Measurements from ENCODE around the gene PCYT2.
A peak's percentile ranks its signal among the peaks of the same experiment; 100 is the strongest.

PCYT2 gene

GRCh38 chr17:81867991-81868673 lies 43.1 kb downstream of the PCYT2 start:
- no peak for DNase-seq

GRCh38 chr17:81867170-81867990 lies 43.8 kb downstream of the PCYT2 start:
- DNase-seq = no peak

- no peak for DNase-seq
Observed at GRCh38 chr17:81866440-81867169, 44.6 kb downstream of the PCYT2 start.

GRCh38 chr17:81865733-81866439 lies 45.3 kb downstream of the PCYT2 start:
- no peak for DNase-seq

GRCh38 chr17:81865358-81865732 lies 45.9 kb downstream of the PCYT2 start:
- DNase-seq = no peak

- DNase-seq = no peak
Observed at GRCh38 chr17:81863833-81864768, 47.1 kb downstream of the PCYT2 start.

GRCh38 chr17:81863123-81863675 lies 48.0 kb downstream of the PCYT2 start:
- no peak for DNase-seq

GRCh38 chr17:81860756-81861568 lies 50.2 kb downstream of the PCYT2 start:
- DNase-seq = peak; percentile 98

GRCh38 chr17:81859906-81860755 lies 51.1 kb downstream of the PCYT2 start, which contains the start of gene P4HB:
TSS of gene P4HB (minus strand) at chr17:81860535. CDS start at chr17:81860471, 64 bp downstream.
- DNase-seq = peak; percentile 5

- DNase-seq = no peak
Observed at GRCh38 chr17:81858967-81859905, 52.0 kb downstream of the PCYT2 start.

GRCh38 chr17:81858170-81858966 lies 52.8 kb downstream of the PCYT2 start:
- DNase-seq = no peak

- no peak for DNase-seq
Observed at GRCh38 chr17:81854974-81855774, 56.0 kb downstream of the PCYT2 start.

- no peak for DNase-seq
Observed at GRCh38 chr17:81852237-81852636, 59.0 kb downstream of the PCYT2 start.

- no peak for DNase-seq
Observed at GRCh38 chr17:81851423-81851822, 59.8 kb downstream of the PCYT2 start.
